A549 (cell line): ENCODE results near the gene KCNJ10. TPM values are rescaled to one million over a fixed set of nuclear protein-coding genes. Genes with fewer than 3 reads are reported as not detected.

Experiments
- ATAC-seq, 2 experiments: fragments of 200-7000 bp in 1 of 2; fragments of >200 bp in 1 of 2; cut with Nextera tagmentation in 1 of 2; cut with Tn5 transposase in 1 of 2; 3 replicates each; pipeline versions ENCODE4 v1.8.0 to v1.9.1; 2018 to 2020; ENCODE audit warnings: mild to moderate bottlenecking in 1 of 2, moderate library complexity in 1 of 2
- CTCF ChIA-PET: fragments of 300-600 bp; sonication (Branson Sonifier 250); formaldehyde crosslinking; extraction: SDS; loops from one replicate; lab custom pipeline; 2021; ENCODE audit warnings: antibody characterized with exemption, inconsistent platforms; lab: Yijun Ruan, JAX
- POLR2A ChIA-PET: fragments of 350-600 bp; formaldehyde crosslinking; extraction: SDS; loops from one replicate; lab custom pipeline; 2021; ENCODE audit warnings: antibody characterized with exemption, inconsistent platforms; lab: Yijun Ruan, JAX
- DNase-seq, 2 experiments: peaks; one replicate each; pipeline versions ENCODE4 v3.0.0 to v3.0.0-alpha.2; 2011 to 2016; ENCODE audit warnings: low read depth in 1 of 2, low spot score in 1 of 2
- FAIRE-seq: peaks from 2 replicates; lab custom pipeline; 2011; peaks lifted over from hg19 to GRCh38; lab: Jason Lieb, UNC
- H3K27ac ChIP-seq, 2 experiments: fragments of >200 bp; sonication (Bioruptor Twin); formaldehyde crosslinking; 3 replicates each; pipeline ENCODE4 v1.5.1; 2016 to 2017
- H3K4me1 ChIP-seq: fragments of >200 bp; sonication (Bioruptor Twin); formaldehyde crosslinking; 3 replicates; pipeline ENCODE4 v1.6.1; 2016
- H3K4me2 ChIP-seq: fragments of >200 bp; sonication (Bioruptor Twin); formaldehyde crosslinking; 3 replicates; pipeline ENCODE4 v1.6.1; 2016
- H3K4me3 ChIP-seq: fragments of >200 bp; sonication (Bioruptor Twin); formaldehyde crosslinking; 3 replicates; pipeline ENCODE4 v1.5.1; 2016
- H3K9me3 ChIP-seq: fragments of >200 bp; sonication (Bioruptor Twin); formaldehyde crosslinking; 3 replicates; pipeline ENCODE4 v1.6.1; 2016
- BHLHE40 ChIP-seq: IDR thresholded peaks from 2 replicates; pipeline ENCODE4 v1.6.1; 2012; ENCODE audit warnings: low read depth, low read length, inconsistent platforms
- CBX2 ChIP-seq: fragments of 200-600 bp; sonication (generic); IDR thresholded peaks from 2 replicates; pipeline ENCODE4 v1.6.1; 2016; ENCODE audit warnings: low read depth, mild to moderate bottlenecking, borderline replicate concordance
- CTCF ChIP-seq: fragments of >200 bp; sonication (Bioruptor Twin); formaldehyde crosslinking; IDR thresholded peaks from 3 replicates; pipeline ENCODE4 v1.5.1; 2016
- EHMT2 ChIP-seq: fragments of 200-600 bp; sonication (generic); IDR thresholded peaks from 2 replicates; pipeline ENCODE4 v1.6.1; 2016; ENCODE audit warnings: antibody characterized with exemption, low read depth, mild to moderate bottlenecking, moderate library complexity
- EP300 ChIP-seq, 2 experiments: fragments of >200 bp; sonication (Bioruptor Twin); formaldehyde crosslinking; IDR thresholded peaks; 2 replicates in 1 of 2; 3 replicates in 1 of 2; pipeline ENCODE4 v1.6.1; 2016 to 2017
- ESRRA ChIP-seq: fragments of 150-350 bp; IDR thresholded peaks from 2 replicates; pipeline ENCODE4 v1.6.1; 2014; ENCODE audit warnings: mild to moderate bottlenecking, low read length, borderline replicate concordance
- HES2 ChIP-seq: fragments of >200 bp; sonication (Bioruptor Twin); formaldehyde crosslinking; IDR thresholded peaks from 2 replicates; pipeline ENCODE4 v1.6.1; 2016
- HEYL ChIP-seq: fragments of 250-450 bp; sonication (Bioruptor Pico); IDR thresholded peaks from 2 replicates; pipeline ENCODE4 v1.8.0; 2021; ENCODE audit warnings: mild to moderate bottlenecking, moderate library complexity
- HOXA7 ChIP-seq: fragments of 250-450 bp; sonication (Bioruptor Pico); IDR thresholded peaks from 2 replicates; pipeline ENCODE4 v1.5.0; 2020; ENCODE audit warnings: mild to moderate bottlenecking, moderate library complexity
- HOXB5 ChIP-seq: fragments of 250-450 bp; sonication (Bioruptor Pico); IDR thresholded peaks from 2 replicates; pipeline ENCODE4 v1.5.0; 2020; ENCODE audit warnings: mild to moderate bottlenecking, moderate library complexity
- JUNB ChIP-seq: fragments of >200 bp; sonication (Bioruptor Twin); formaldehyde crosslinking; IDR thresholded peaks from 2 replicates; pipeline ENCODE4 v1.6.1; 2016
- KDM5A ChIP-seq: fragments of 200-600 bp; sonication (generic); IDR thresholded peaks from 2 replicates; pipeline ENCODE4 v1.6.1; 2016; ENCODE audit warnings: antibody characterized with exemption, mild to moderate bottlenecking
- NR3C1 ChIP-seq: fragments of >200 bp; sonication (Bioruptor Twin); formaldehyde crosslinking; IDR thresholded peaks from 3 replicates; pipeline ENCODE4 v1.6.1; 2017
- RAD21 ChIP-seq, 2 experiments: fragments of >200 bp in 1 of 2; sonication (Bioruptor Twin) in 1 of 2; formaldehyde crosslinking in 1 of 2; IDR thresholded peaks in 1 of 2; conservative IDR thresholded peaks in 1 of 2; 2 replicates in 1 of 2; 3 replicates in 1 of 2; pipeline ENCODE4 v1.6.1; 2012 to 2018; ENCODE audit warnings: inconsistent platforms in 1 of 2
- REST ChIP-seq: fragments of 200-600 bp; sonication (generic); IDR thresholded peaks from 2 replicates; pipeline ENCODE4 v1.6.1; 2016; ENCODE audit warnings: antibody characterized with exemption, mild to moderate bottlenecking, moderate library complexity
- SREBF2 ChIP-seq: fragments of 450-650 bp; IDR thresholded peaks from 2 replicates; pipeline ENCODE4 v1.6.1; 2014; ENCODE audit warnings: mild to moderate bottlenecking, moderate library complexity
- TP53 ChIP-seq: fragments of 250-450 bp; sonication (Bioruptor Pico); IDR thresholded peaks from 2 replicates; pipeline ENCODE4 v1.5.0; 2021; ENCODE audit warnings: mild to moderate bottlenecking, moderate library complexity
- ZC3H11A ChIP-seq: fragments of 450-650 bp; IDR thresholded peaks from 2 replicates; pipeline ENCODE4 v1.6.1; 2014; ENCODE audit warnings: antibody characterized with exemption, mild to moderate bottlenecking
- ZFP36 ChIP-seq: fragments of 450-650 bp; IDR thresholded peaks from 2 replicates; pipeline ENCODE4 v1.6.1; 2014; ENCODE audit warnings: borderline replicate concordance; ENCODE audit not compliant: partially characterized antibody
- ZSCAN20 ChIP-seq: fragments of 250-450 bp; sonication (Bioruptor Pico); IDR thresholded peaks from 2 replicates; pipeline ENCODE4 v1.8.0; 2022; ENCODE audit warnings: mild to moderate bottlenecking, moderate library complexity
- WGBS: methylation state at CpG from one replicate; pipeline ENCODE4 v1.1.6; 2017; ENCODE audit errors: missing lambda C conversion rate; 5-methylcytosine and 5-hydroxymethylcytosine counted together
- polyA plus RNA-seq, 4 experiments: library from polyadenylated mRNA; depleted of rRNA in 3 of 4; stranded (reverse); fragments of >200 nt; fragmentation: RNase III in 1 of 4; extraction: RNeasy Plus Mini Kit Qiagen cat#74134 plus additional on column Dnase treatment in 1 of 4; gene quantifications; 2 replicates in 3 of 4; 3 replicates in 1 of 4; pipeline ENCODE4 v1.2.3, GENCODE V29; 2011 to 2017

KCNJ10 gene
- polyA plus RNA-seq, 2 of the 4 experiments (the other 2 are of a cell fraction): 0.05 TPM; not detected in 1

GRCh38 chr1:160011781-160012180 lies 58.2 kb downstream of the KCNJ10 start (continued):
- no peak for TF ChIP-seq REST
- no peak for TF ChIP-seq EHMT2
- TF ChIP-seq RAD21 (conservative IDR thresholded peaks at IDR 0.05 in 1 of 2, IDR thresholded peaks at IDR 0.05 in 1 of 2): no peak
- TF ChIP-seq ZFP36: no peak

GRCh38 chr1:160009801-160010200 lies 60.2 kb downstream of the KCNJ10 start:
- Histone ChIP-seq H3K4me3 (no peak overlapping the region), H3K9me3 (no peaks in the 10 kb centered on the region), H3K27ac (no peak overlapping the region), H3K4me1 (no peaks in the 10 kb centered on the region), H3K4me2 (no peak overlapping the region)
- no peak for FAIRE-seq
- ChIA-PET POLR2A (no interaction called here), CTCF (interaction anchor here (1.0 to 20.9 kb wide), 8 partner anchors 10 to 211 kb away, joined by 3 to 665 read pairs (median 88); partner anchors contain the start of genes PIGM, SLAMF9 and TAGLN2)
- no peak for ATAC-seq
- WGBS: 37% methylated on average over 2 of the region's 2 CpGs
- TF ChIP-seq SREBF2 (no peak), HEYL (CRISPR knock-in tag) (no peak), HOXA7 (CRISPR knock-in tag) (no peak), KDM5A (no peak), NR3C1 (no peak), BHLHE40 (no peak), ZC3H11A (no peak), CTCF (no peak), TP53 (CRISPR knock-in tag) (no peak), EP300 (IDR thresholded peaks at IDR 0.05) (no peak), JUNB (no peak), HOXB5 (CRISPR knock-in tag) (no peak), ZFP36 (no peak), HES2 (no peak), ESRRA (no peak)
- no peak for DNase-seq

GRCh38 chr1:160009081-160009480 lies 60.9 kb downstream of the KCNJ10 start:
- CTCF ChIA-PET: interaction anchor here (0.6 to 20.9 kb wide), 14 partner anchors 10 to 795 kb away, joined by 3 to 665 read pairs (median 32); partner anchors contain the start of genes PIGM, SLAMF9 and TAGLN2
- FAIRE-seq: no peak

More at GRCh38 chr1:160009081-160009480, 60.9 kb downstream of the KCNJ10 start:
- no peaks in the 10 kb centered on the region for H3K4me1 ChIP-seq
- TF ChIP-seq ZSCAN20 (CRISPR knock-in tag) (no peak), CBX2 (no peak)
- ATAC-seq: no peak
- WGBS: 65% methylated on average over 2 of the region's 2 CpGs
- H3K9me3 ChIP-seq: no peaks in the 10 kb centered on the region
- no peak overlapping the region for H3K4me2 ChIP-seq
- H3K4me3 ChIP-seq: no peak overlapping the region
- no peak overlapping the region for H3K27ac ChIP-seq
- DNase-seq: no peak
- POLR2A ChIA-PET: no interaction called here
